ENCODE measurements around the gene AP4S1.
"Not testable (repeated sequence)": the region's sequence is repeated elsewhere in the genome, so short reads cannot be mapped to it uniquely, and the experiment has no call there.

The AP4S1 gene

DNA sequence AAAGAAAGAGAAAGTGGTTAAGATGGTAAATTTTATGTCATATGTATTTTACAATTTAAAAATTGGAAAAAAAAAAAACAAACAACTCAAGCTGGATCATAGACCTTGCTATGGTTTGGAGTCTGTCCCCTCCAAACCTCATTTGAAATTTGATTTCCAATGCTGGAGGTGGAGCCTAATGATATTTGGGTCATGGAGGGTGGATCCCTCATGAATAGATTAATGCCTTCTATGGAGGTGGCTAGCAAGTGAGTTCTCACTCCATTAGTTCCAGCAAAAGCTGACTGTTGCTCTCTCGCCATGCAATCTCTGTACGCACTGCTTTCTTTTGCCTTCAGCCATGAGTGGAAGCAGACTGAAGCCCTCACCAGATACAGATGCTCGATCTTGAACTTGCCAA lies 22.2 kb upstream of the AP4S1 start:
- H3K4me3 ChIP-seq (ENCODE audit: low read depth, low read length), result no peak overlapping the region
- DNase-seq (ENCODE audit: low read depth), result no peak
- TF ChIP-seq, protein P1, sequence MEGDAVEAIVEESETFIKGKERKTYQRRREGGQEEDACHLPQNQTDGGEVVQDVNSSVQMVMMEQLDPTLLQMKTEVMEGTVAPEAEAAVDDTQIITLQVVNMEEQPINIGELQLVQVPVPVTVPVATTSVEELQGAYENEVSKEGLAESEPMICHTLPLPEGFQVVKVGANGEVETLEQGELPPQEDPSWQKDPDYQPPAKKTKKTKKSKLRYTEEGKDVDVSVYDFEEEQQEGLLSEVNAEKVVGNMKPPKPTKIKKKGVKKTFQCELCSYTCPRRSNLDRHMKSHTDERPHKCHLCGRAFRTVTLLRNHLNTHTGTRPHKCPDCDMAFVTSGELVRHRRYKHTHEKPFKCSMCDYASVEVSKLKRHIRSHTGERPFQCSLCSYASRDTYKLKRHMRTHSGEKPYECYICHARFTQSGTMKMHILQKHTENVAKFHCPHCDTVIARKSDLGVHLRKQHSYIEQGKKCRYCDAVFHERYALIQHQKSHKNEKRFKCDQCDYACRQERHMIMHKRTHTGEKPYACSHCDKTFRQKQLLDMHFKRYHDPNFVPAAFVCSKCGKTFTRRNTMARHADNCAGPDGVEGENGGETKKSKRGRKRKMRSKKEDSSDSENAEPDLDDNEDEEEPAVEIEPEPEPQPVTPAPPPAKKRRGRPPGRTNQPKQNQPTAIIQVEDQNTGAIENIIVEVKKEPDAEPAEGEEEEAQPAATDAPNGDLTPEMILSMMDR (IDR thresholded peaks at IDR 0.05; ENCODE audit: insufficient read depth, low read depth, low read length, missing control alignments), result no peak

DNA sequence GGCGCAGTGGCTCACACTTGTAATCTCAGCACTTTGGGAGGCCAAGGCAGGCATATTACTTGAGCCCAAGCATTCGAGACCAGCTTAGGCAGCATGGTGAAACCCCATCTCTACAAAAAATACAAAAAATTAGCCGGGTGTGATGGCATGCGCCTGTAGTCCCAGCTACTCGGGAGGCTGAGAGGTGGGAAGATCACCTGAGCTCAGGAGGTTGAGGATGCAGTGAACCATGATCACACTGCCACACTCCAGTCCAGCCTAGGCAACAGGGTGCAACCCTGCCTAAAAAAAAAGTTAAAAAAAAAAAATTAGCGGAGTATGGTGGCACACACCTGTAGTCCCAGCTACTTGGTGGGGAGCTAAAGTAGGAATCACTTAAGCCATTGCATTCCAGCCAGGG lies 21.4 kb upstream of the AP4S1 start:
- H3K4me3 ChIP-seq (ENCODE audit: low read depth, low read length); DNase-seq (ENCODE audit: low read depth): not testable (repeated sequence)

DNA sequence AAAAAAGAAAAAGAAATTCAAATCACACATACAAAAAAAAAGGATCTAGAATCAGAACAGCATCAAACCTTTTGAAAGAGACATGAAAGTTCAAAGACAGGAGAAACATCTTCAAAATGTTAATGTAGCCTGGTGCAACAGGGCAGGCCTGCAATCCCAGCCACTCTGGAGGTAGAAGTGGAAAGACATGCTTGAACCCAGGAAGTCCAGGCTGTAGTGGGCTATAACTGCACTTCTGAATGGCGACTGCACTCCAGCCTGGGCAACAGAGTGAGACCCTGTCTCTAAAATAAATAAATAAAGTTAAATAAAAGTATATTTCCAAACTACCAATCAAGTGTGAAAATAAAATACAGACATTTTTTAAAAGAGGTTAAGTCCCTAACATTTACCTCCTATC lies 18.7 kb upstream of the AP4S1 start:
- H3K4me3 ChIP-seq (ENCODE audit: low read depth, low read length), result no peak overlapping the region
- TF ChIP-seq, protein P1 (IDR thresholded peaks at IDR 0.05; ENCODE audit: insufficient read depth, low read depth, low read length, missing control alignments), result no peak
- DNase-seq (ENCODE audit: low read depth), result no peak

DNA sequence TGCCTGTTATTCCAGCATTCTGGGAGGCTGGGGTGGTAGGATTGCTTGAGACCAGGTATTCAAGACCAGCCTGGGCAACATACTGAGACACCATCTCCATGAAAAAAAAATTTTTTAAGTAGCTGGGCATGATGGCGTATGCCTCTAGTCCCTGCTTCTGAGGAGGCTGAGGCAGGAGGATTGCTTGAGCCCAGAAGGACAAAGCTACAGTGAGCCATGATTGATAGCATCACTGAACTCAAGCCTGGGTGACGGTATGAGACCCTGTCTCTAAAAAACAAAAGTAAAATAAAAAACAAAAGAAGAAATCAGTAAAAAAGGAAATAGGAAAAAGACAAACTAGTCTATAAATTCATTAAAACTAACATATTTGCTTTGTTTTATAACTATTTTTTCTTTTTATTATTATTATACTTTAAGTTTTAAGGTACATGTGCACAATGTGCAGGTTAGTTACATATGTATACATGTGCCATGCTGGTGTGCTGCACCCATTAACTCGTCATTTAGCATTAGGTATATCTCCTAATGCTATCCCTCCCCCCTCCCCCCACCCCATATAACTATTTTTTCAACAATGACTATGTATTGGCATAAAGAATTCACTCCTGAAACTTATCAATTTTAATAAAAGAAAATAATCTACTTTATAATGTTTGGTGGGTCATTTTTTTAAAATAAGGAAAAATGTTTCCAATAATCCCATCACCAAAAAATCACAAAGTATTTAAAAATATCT lies 15.4 kb upstream of the AP4S1 start:
- TF ChIP-seq, protein P1 (IDR thresholded peaks at IDR 0.05; ENCODE audit: insufficient read depth, low read depth, low read length, missing control alignments), result no peak
- no peak for DNase-seq (ENCODE audit: low read depth)
- no peak overlapping the region for H3K4me3 ChIP-seq (ENCODE audit: low read depth, low read length)

DNA sequence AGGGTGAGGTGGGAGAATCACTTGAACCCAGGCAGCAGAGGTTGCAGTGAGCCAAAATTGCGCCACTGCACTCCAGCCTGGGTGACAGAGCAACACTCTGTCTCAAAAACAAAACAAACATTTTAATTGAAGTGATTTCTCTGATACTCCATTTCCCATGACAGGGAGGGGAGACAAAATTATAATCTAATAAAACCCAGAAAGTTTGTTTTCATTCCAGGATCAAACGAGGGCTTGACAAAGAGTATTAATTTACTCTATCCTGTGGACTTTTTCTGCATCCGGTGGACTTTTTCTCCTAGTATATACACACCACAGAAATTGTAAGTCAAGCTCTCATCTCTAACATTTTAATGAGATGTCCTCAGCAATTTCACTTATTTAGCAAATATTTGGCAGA lies 14.5 kb upstream of the AP4S1 start:
- no peak for DNase-seq (ENCODE audit: low read depth)
- no peak overlapping the region for H3K4me3 ChIP-seq (ENCODE audit: low read depth, low read length)
- TF ChIP-seq, protein P1 (IDR thresholded peaks at IDR 0.05; ENCODE audit: insufficient read depth, low read depth, low read length, missing control alignments), result no peak

DNA sequence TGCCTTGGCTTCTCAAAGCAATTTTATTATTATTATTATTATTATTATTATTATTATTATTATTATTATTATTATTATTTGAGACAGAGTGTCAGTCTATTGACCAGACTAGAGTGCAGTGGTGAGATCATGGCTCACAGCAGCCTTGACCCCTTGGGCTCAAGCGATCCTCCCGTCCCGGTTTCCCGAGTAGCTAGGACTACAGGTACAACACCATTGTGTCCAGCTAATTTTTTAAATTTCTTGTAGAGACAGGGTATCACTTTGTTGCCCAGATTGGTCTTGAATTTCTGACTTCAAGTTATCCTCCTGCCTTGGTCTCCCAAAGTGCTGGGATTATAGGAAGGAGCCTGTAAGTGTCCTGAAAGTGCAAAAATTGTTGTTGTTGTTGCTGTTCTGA lies 11.6 kb upstream of the AP4S1 start:
- DNase-seq (ENCODE audit: low read depth), result no peak
- no peak overlapping the region for H3K4me3 ChIP-seq (ENCODE audit: low read depth, low read length)
- TF ChIP-seq, protein P1 (IDR thresholded peaks at IDR 0.05; ENCODE audit: insufficient read depth, low read depth, low read length, missing control alignments), result no peak

DNA sequence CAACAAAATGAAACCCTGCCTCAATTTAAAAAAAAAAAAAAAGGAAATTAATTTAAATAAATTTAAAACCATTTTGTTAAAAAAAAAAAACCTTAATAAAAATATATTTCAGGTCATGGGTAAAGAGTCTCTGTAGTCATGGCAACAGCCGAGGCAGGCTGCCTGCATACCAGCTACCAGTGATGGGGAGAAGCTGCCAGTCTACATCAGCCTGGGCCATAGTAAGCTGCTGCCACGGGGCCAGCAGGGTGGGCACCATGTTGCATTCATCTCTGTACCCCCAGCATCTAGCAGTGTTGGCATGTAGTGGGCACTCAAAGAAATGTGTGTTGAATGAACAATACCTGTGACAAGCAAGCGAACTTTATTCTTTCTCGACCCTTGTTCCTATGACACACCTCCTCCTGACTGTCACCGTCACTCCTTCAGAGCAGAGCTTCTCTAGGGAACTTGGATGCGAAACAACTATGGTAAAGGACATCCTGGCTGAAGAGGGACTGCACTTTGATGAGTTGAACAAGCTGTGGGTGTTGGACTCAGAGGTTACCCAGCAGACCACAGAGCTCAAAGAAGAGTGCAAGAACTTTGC lies 7.3 kb upstream of the AP4S1 start:
- H3K4me3 ChIP-seq (ENCODE audit: low read depth, low read length), result no peak overlapping the region
- DNase-seq (ENCODE audit: low read depth), result no peak
- TF ChIP-seq, protein P1 (IDR thresholded peaks at IDR 0.05; ENCODE audit: insufficient read depth, low read depth, low read length, missing control alignments), result no peak
